ENCODE measurements around the gene ABCC8.
A peak's percentile ranks its signal among the peaks of the same experiment; 100 is the strongest.

The ABCC8 gene

GRCh38 chr11:17352950-17353820, 123.5 kb downstream of the ABCC8 start:
- peak in 2 of 3 donors; percentile 40 for DNase-seq (ENCODE audit: low read depth in 3 of 3)

- DNase-seq (ENCODE audit: low read depth in 3 of 3) = peak in 2 of 3 donors; percentile 19 to 39
Measured at GRCh38 chr11:17351510-17352176, 125.0 kb downstream of the ABCC8 start, which contains the start of gene NCR3LG1. TSS of gene NCR3LG1 (plus strand) at chr11:17351800. CDS start at chr11:17351970, 170 bp downstream.

GRCh38 chr11:17351172-17351509, 125.5 kb downstream of the ABCC8 start:
- no peak for DNase-seq (ENCODE audit: low read depth in 3 of 3)

- no peak for DNase-seq (ENCODE audit: low read depth in 3 of 3)
Measured at GRCh38 chr11:17350455-17351171, 126.0 kb downstream of the ABCC8 start.

- DNase-seq (ENCODE audit: low read depth in 3 of 3) = no peak
Measured at GRCh38 chr11:17347676-17348075, 129.0 kb downstream of the ABCC8 start.

GRCh38 chr11:17343907-17344306, 132.7 kb downstream of the ABCC8 start:
- DNase-seq (ENCODE audit: low read depth in 3 of 3) = peak in 2 of 3 donors; percentile 40 to 49

GRCh38 chr11:17343257-17343656, 133.4 kb downstream of the ABCC8 start:
- no peak for DNase-seq (ENCODE audit: low read depth in 3 of 3)
